Superior temporal gyrus (tissue), 1 donor: Measurements from ENCODE around the gene CFAP298.
"Not testable (repeated sequence)": the region's sequence is repeated elsewhere in the genome, so short reads cannot be mapped to it uniquely, and the experiment has no call there.

ENCODE experiments used
- DNase-seq: peaks from one replicate; pipeline ENCODE4 v3.0.0-alpha.2; 2016; ENCODE audit errors: extremely low spot score

Gene CFAP298

GRCh38 chr21:32612075-32612998 lies at the start of gene CFAP298:
CFAP298 (minus strand) TSS chr21:32612377; CDS start chr21:32612243, 134 bp downstream.
- DNase-seq = peak; percentile 95

GRCh38 chr21:32661026-32661782 lies 49.0 kb upstream of the CFAP298 start:
- not testable (repeated sequence) for DNase-seq

GRCh38 chr21:32658524-32658923 lies 46.3 kb upstream of the CFAP298 start:
- DNase-seq = no peak

GRCh38 chr21:32653326-32653901 lies 41.2 kb upstream of the CFAP298 start:
- DNase-seq = no peak

- DNase-seq = no peak
Observed at GRCh38 chr21:32648165-32648564, 36.0 kb upstream of the CFAP298 start.

- no peak for DNase-seq
Observed at GRCh38 chr21:32645261-32646182, 33.3 kb upstream of the CFAP298 start.

GRCh38 chr21:32641710-32642698 lies 29.8 kb upstream of the CFAP298 start:
- DNase-seq = peak; percentile 58

- DNase-seq = no peak
Observed at GRCh38 chr21:32626621-32627196, 14.5 kb upstream of the CFAP298 start.

- not testable (repeated sequence) for DNase-seq
Observed at GRCh38 chr21:32618218-32618617, 6.0 kb upstream of the CFAP298 start.

- DNase-seq = no peak
Observed at GRCh38 chr21:32613436-32614043, 1.4 kb upstream of the CFAP298 start.

- no peak for DNase-seq
Observed at GRCh38 chr21:32612999-32613337, 791 bp upstream of the CFAP298 start.

- no peak for DNase-seq
Observed at GRCh38 chr21:32611471-32611997, 643 bp downstream of the CFAP298 start.

- DNase-seq = not testable (repeated sequence)
Observed at GRCh38 chr21:32610940-32611339, 1.2 kb downstream of the CFAP298 start.

- DNase-seq = no peak
Observed at GRCh38 chr21:32608851-32609250, 3.3 kb downstream of the CFAP298 start.

- DNase-seq = no peak
Observed at GRCh38 chr21:32605469-32605868, 6.7 kb downstream of the CFAP298 start.

- DNase-seq = no peak
Observed at GRCh38 chr21:32604464-32604863, 7.7 kb downstream of the CFAP298 start.

- no peak for DNase-seq
Observed at GRCh38 chr21:32603131-32603530, 9.0 kb downstream of the CFAP298 start.

GRCh38 chr21:32602099-32602498 lies 10.1 kb downstream of the CFAP298 start:
- no peak for DNase-seq

- no peak for DNase-seq
Observed at GRCh38 chr21:32599526-32599925, 12.7 kb downstream of the CFAP298 start.
